Body of pancreas (tissue), 4 donors: ENCODE measurements around the gene CDC26. TPM values are rescaled to one million over a fixed set of nuclear protein-coding genes. Genes with fewer than 3 reads are reported as not detected.
"Not testable (repeated sequence)": the region's sequence is repeated elsewhere in the genome, so short reads cannot be mapped to it uniquely, and the experiment has no call there.

Experiments used
- ATAC-seq: fragments of 150-250 bp; one replicate; pipeline ENCODE4 v1.9.1; 2016
- DNase-seq, 4 donors: peaks; one replicate each; pipeline ENCODE4 v3.0.0-alpha.2; 2019
- H3K27ac ChIP-seq, 4 donors: fragments of 200-600 bp; sonication (generic); 1 replicate in 3 of 4; 2 replicates in 1 of 4; pipeline versions ENCODE4 v1.5.1 to v1.6.1; 2016 to 2019; ENCODE audit warnings: mild to moderate bottlenecking in 1 of 4, mixed read lengths in 1 of 4, moderate library complexity in 1 of 4
- H3K27me3 ChIP-seq, 2 donors: fragments of 200-600 bp; sonication (generic); one replicate each; pipeline ENCODE4 v1.6.0; 2016; ENCODE audit warnings: mild to moderate bottlenecking in 1 of 2
- H3K36me3 ChIP-seq, 2 donors: fragments of 200-600 bp; sonication (generic); replicated peaks in 1 of 2; 2 replicates each; pipeline ENCODE4 v1.5.1; 2016; ENCODE audit warnings: low read depth in 2 of 2; ENCODE audit not compliant: insufficient read depth in 1 of 2
- H3K4me1 ChIP-seq: fragments of 200-600 bp; sonication (generic); one replicate; pipeline ENCODE4 v1.6.0; 2016
- H3K4me3 ChIP-seq, 2 donors: fragments of 200-600 bp; sonication (generic); 1 replicate in 1 of 2; 2 replicates in 1 of 2; pipeline ENCODE4 v1.5.1; 2016 to 2019
- H3K9me3 ChIP-seq, 3 donors: fragments of 200-600 bp; sonication (generic); 1 replicate in 2 of 3; 2 replicates in 1 of 3; pipeline ENCODE4 v1.5.1; 2016
- POLR2A ChIP-seq, 3 donors: fragments of 450-650 bp; IDR thresholded peaks; one replicate each; pipeline ENCODE4 v1.6.1; 2016; ENCODE audit warnings: antibody characterized with exemption in 3 of 3, mild to moderate bottlenecking in 2 of 3
- WGBS, 2 donors: methylation state at CpG; one replicate each; pipeline ENCODE4 v1.1.5; 2017; 5-methylcytosine and 5-hydroxymethylcytosine counted together
- intact Hi-C: fragments of 100-400 bp; cut with DNase I; formaldehyde crosslinking; loops from one replicate; pipeline ENCODE4 v1.15.1; 2023
- total RNA-seq, 2 donors: library from RNA; depleted of rRNA; stranded (reverse); fragments of >200 nt; gene quantifications; one replicate each; pipeline ENCODE4 v1.1.0, GENCODE V29; 2016
- TF ChIP-seq, protein P1 (sequence below), 7 experiments: fragments of 450-650 bp in 4 of 7; fragments of 200-600 bp in 3 of 7; sonication (generic) in 3 of 7; IDR thresholded peaks; one replicate each; pipeline ENCODE4 v1.5.1; 2016 to 2019; ENCODE audit warnings: antibody characterized with exemption in 7 of 7

CDC26 gene
- total RNA-seq, 2 donors from 2014 or later = 21.3 to 27.0 TPM

DNA sequence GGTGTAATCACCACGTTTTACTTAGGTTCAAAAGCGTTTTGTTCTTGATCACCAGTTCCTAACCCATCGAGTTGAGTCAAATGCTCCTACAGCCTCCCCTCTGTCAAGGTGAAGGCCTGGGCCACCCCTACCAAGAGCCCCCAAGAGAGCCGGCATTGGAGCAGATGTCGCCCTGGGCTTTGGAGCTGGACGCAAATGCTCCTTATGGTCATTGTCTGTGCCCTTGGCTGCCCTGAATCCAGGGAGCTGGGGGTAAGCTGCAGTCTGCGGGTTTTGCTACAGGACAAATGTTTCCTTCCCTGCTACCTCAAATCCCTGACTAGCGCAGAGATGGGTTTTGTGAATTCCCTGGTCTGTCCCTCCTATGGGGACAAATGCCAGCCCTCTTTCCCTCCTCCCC is 22.9 kb upstream of the CDC26 start:
- Histone ChIP-seq H3K36me3 (no peaks in the 10 kb centered on the region), H3K4me1 (peaks cover 8% of the 10 kb centered on the region), H3K4me3 (no peak overlapping the region), H3K27ac (no peak overlapping the region), H3K27me3 (no peaks in the 10 kb centered on the region), H3K9me3 (no peaks in the 10 kb centered on the region)
- TF ChIP-seq POLR2A (IDR thresholded peaks at IDR 0.05) = no peak
- TF ChIP-seq, protein P1, sequence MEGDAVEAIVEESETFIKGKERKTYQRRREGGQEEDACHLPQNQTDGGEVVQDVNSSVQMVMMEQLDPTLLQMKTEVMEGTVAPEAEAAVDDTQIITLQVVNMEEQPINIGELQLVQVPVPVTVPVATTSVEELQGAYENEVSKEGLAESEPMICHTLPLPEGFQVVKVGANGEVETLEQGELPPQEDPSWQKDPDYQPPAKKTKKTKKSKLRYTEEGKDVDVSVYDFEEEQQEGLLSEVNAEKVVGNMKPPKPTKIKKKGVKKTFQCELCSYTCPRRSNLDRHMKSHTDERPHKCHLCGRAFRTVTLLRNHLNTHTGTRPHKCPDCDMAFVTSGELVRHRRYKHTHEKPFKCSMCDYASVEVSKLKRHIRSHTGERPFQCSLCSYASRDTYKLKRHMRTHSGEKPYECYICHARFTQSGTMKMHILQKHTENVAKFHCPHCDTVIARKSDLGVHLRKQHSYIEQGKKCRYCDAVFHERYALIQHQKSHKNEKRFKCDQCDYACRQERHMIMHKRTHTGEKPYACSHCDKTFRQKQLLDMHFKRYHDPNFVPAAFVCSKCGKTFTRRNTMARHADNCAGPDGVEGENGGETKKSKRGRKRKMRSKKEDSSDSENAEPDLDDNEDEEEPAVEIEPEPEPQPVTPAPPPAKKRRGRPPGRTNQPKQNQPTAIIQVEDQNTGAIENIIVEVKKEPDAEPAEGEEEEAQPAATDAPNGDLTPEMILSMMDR (IDR thresholded peaks at IDR 0.05) = no peak
- DNase-seq = no peak
- intact Hi-C loops = no loop called here
- WGBS, 2 donors = 84 to 86% methylated on average over 8 of the region's 8 CpGs
- ATAC-seq = no peak

DNA sequence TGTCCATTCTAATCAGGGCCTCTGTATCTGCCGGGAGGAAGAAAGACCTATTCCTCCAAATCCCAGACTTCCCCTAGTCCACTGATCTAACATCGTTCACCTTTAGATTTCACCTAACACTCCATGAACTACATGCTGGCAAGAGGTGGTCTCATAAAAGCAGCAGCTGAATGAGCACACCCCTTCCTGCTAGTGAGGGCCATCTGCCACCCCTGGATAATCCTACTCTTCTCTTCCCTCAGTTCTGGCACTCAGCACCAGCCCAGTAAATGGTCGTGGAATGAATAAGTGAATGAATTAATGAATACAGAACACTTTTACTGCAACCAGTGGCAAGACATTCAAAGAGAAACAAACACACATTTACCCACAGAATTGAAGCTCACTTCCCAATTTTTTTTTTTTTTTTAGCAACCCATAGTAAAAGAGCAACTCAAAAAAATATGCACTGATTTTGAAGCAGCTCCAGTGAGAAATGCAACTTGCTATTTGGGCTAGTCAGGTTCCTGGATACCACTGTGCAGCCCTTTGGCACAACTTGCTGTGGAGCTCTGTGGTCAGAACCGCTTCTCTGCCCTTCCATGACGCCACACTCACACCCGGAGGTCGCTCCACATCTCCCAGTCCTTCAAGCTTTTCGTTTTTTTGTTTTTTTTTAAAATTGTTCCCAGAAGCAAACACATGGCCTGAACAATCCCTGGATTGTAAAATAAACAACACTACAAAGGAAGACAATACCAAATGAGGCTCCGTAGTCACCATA is 21.6 kb upstream of the CDC26 start:
- Histone ChIP-seq H3K27ac (no peak overlapping the region), H3K4me1 (peaks cover 8% of the 10 kb centered on the region), H3K27me3 (no peaks in the 10 kb centered on the region), H3K36me3 (peaks cover 0 to 5% of the 10 kb centered on the region in 2 donors), H3K9me3 (no peaks in the 10 kb centered on the region), H3K4me3 (no peak overlapping the region)
- intact Hi-C loops = no loop called here
- no peak for TF ChIP-seq POLR2A (IDR thresholded peaks at IDR 0.05)
- TF ChIP-seq, protein P1 (IDR thresholded peaks at IDR 0.05) = no peak
- 52 to 60% methylated on average over 9 of the region's 9 CpGs for WGBS, 2 donors
- DNase-seq (no peak), ATAC-seq (no peak)

DNA sequence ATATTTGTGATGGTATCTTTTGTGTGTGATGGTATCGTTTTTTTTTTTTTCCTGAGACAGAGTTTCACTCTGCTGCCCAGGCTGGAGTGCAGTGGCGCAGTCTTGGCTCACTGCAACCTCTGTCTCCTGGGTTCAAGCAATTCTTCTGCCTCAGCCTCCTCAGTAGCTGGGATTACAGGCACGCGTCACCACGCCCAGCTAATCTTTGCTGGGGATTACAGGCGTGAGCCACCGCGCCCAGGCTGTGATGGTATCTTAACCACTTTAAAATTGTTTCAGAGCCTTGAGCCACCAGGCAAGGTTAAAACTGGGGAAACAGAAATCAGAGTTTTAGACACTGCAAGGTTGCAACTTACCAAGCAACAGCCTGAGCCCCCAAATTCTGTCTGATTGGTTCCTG is 20.9 kb upstream of the CDC26 start:
- H3K4me3 ChIP-seq, ATAC-seq, DNase-seq, H3K4me1 ChIP-seq, H3K27ac ChIP-seq, intact Hi-C loops, H3K27me3 ChIP-seq, H3K9me3 ChIP-seq: not testable (repeated sequence)
- WGBS, 2 donors = 72 to 78% methylated on average over 8 of the region's 8 CpGs
- peaks cover 0 to 11% of the 10 kb centered on the region in 2 donors for H3K36me3 ChIP-seq

DNA sequence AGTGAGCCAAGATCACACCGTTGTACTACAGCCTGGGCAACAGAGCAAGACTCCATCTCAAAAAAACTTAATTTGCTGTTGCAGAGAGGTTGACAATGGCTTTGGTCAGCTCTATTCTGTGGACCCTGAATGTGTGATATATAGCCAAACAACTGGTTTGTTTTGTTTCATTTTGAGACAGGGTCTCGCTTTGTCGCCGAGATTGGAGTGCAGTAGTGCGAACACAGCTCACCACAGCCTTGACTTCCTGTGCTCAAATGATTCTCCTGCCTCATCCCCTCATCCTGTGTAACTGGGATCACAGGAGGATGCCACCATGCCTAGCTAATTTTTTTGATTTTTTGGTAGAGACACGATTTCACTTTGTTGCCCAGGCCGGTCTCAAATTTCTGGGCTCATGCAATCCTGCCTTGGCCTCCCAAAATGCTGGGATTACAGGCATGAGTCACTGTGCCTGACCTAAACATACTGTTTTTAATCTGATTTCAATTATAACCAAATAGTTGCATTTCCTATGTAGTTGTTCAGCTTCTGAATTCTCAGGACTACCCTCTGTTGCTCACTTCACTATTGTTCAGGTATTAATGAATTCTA is 18.0 kb upstream of the CDC26 start:
- intact Hi-C loops = no loop called here
- TF ChIP-seq POLR2A (IDR thresholded peaks at IDR 0.05) = no peak
- TF ChIP-seq, protein P1 (IDR thresholded peaks at IDR 0.05) = no peak

DNA sequence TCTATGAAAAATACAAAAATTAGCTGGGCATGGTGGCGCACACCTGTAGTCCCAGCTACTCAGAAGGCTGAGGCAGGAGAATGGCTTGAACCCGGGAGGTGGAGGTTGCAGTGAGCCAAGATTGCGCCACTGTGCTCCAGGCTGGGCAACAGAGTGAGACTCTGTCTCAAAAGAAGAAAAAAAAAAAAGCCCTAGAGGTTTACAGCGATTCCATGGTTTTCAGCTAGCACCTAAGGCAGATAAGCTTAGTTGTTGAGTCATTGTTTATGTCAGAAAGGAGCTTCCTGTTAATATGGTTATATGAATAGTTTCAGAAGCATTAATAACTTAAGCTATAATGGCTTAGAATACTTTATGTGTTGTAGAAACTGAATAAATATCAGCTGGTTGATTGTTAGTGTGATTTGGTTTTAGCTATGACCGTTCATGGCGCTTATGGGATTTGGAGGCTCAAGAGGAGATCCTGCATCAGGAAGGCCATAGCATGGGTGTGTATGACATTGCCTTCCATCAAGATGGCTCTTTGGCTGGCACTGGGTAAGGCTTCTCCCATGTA is 14.8 kb upstream of the CDC26 start:
- TF ChIP-seq POLR2A (IDR thresholded peaks at IDR 0.05) = no peak
- TF ChIP-seq, protein P1 (IDR thresholded peaks at IDR 0.05) = no peak
- 87 to 91% methylated on average over 6 of the region's 6 CpGs for WGBS, 2 donors
- Histone ChIP-seq H3K27ac (no peak overlapping the region), H3K27me3 (no peaks in the 10 kb centered on the region), H3K36me3 (peaks cover 5 to 48% of the 10 kb centered on the region in 2 donors), H3K4me1 (no peaks in the 10 kb centered on the region), H3K9me3 (no peaks in the 10 kb centered on the region), H3K4me3 (no peak overlapping the region)
- intact Hi-C loops = no loop called here
- ATAC-seq = no peak
- no peak for DNase-seq

More for the DNA sequence above, 18.0 kb upstream of the CDC26 start:
- Histone ChIP-seq H3K36me3 (peaks cover 0 to 31% of the 10 kb centered on the region in 2 donors), H3K27ac (no peak overlapping the region), H3K4me1 (no peaks in the 10 kb centered on the region), H3K27me3 (no peaks in the 10 kb centered on the region), H3K4me3 (no peak overlapping the region), H3K9me3 (no peaks in the 10 kb centered on the region)
- no peak for ATAC-seq
- 76 to 83% methylated on average over 7 of the region's 7 CpGs for WGBS, 2 donors
- DNase-seq = no peak
